ENCODE measurements around the gene TMCC1. TPM values are rescaled to one million over a fixed set of nuclear protein-coding genes. Genes with fewer than 3 reads are reported as not detected.
"Not testable (repeated sequence)": the region's sequence is repeated elsewhere in the genome, so short reads cannot be mapped to it uniquely, and the experiment has no call there.

The TMCC1 gene
- total RNA-seq, 2 donors from 2014 or later, result 41.0 to 51.1 TPM

- no peak for TF ChIP-seq CTCF (conservative IDR thresholded peaks at IDR 0.05)
- Histone ChIP-seq H3K27ac (ENCODE audit: low read depth, low read length) (peak overlapping the region; percentile 79), H3K9me3 (ENCODE audit: control insufficient read depth, low read length) (no peaks in the 10 kb centered on the region), H3K9ac (ENCODE audit: extremely low read depth, low read length, poor library complexity, severe bottlenecking) (no peak overlapping the region), H3K4me3 (ENCODE audit: low read length) (no peak overlapping the region), H3K27me3 (ENCODE audit: control insufficient read depth, insufficient read depth, low read length, poor library complexity, severe bottlenecking) (no peaks in the 10 kb centered on the region), H3K36me3 (ENCODE audit: control insufficient read depth, insufficient read depth, low read length) (no peaks in the 10 kb centered on the region), H3K4me1 (ENCODE audit: control insufficient read depth, insufficient read depth, low read length) (no peaks in the 10 kb centered on the region)
- Mint-ChIP-seq H3K4me3 (no peak overlapping the region), H3K27ac (peak overlapping the region; percentile 41), H3K36me3 (ENCODE audit: low read depth) (no peaks in the 10 kb centered on the region), H3K9me3 (no peaks in the 10 kb centered on the region), H3K27me3 (ENCODE audit: insufficient read depth) (peaks cover 2% of the 10 kb centered on the region), H3K4me1 (peaks cover 11% of the 10 kb centered on the region)
- WGBS, 2 experiments (ENCODE audit: insufficient coverage in 1 of 2, insufficient read length in 1 of 2), result 68 to 82% methylated on average over 9 to 16 of the region's 16 CpGs
- DNase-seq, result no peak
Measured at GRCh38 chr3:129612534-129613366, 280.8 kb downstream of the TMCC1 start.

GRCh38 chr3:129611812-129612533 lies 281.5 kb downstream of the TMCC1 start:
- Histone ChIP-seq H3K9ac (ENCODE audit: extremely low read depth, low read length, poor library complexity, severe bottlenecking) (no peak overlapping the region), H3K36me3 (ENCODE audit: control insufficient read depth, insufficient read depth, low read length) (no peaks in the 10 kb centered on the region), H3K27me3 (ENCODE audit: control insufficient read depth, insufficient read depth, low read length, poor library complexity, severe bottlenecking) (no peaks in the 10 kb centered on the region), H3K4me1 (ENCODE audit: control insufficient read depth, insufficient read depth, low read length) (no peaks in the 10 kb centered on the region), H3K9me3 (ENCODE audit: control insufficient read depth, low read length) (no peaks in the 10 kb centered on the region), H3K27ac (ENCODE audit: low read depth, low read length) (peak overlapping the region; percentile 79), H3K4me3 (ENCODE audit: low read length) (no peak overlapping the region)
- H3K27ac Mint-ChIP-seq, result peak overlapping the region; percentile 52
- H3K9me3 Mint-ChIP-seq, result no peaks in the 10 kb centered on the region
- WGBS, 2 experiments (ENCODE audit: insufficient coverage in 1 of 2, insufficient read length in 1 of 2), result 41 to 65% methylated on average over 14 to 25 of the region's 25 CpGs
- peaks cover 2% of the 10 kb centered on the region for H3K27me3 Mint-ChIP-seq (ENCODE audit: insufficient read depth)
- no peaks in the 10 kb centered on the region for H3K36me3 Mint-ChIP-seq (ENCODE audit: low read depth)
- H3K4me3 Mint-ChIP-seq, result no peak overlapping the region
- TF ChIP-seq CTCF (conservative IDR thresholded peaks at IDR 0.05), result no peak
- peak; percentile 92 for DNase-seq
- H3K4me1 Mint-ChIP-seq, result peaks cover 16% of the 10 kb centered on the region

DNA sequence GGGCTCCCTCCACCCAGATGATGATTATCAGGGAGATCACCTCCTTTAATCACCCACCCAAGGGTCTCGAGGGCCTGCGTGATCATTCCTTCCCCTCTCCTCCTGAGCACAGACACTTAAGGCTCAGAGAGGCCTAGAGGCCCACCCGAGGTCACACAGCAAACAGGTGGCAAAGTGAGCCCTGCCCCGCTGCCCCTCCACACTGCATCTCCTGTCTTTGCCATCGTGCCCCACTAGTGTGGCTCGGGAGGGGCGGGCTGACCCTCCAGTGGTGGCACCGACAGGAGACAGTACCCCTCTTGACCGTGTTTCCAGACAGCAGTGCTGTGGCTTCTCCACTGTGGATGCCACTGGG lies 282.1 kb downstream of the TMCC1 start:
- H3K9me3 Mint-ChIP-seq, result no peaks in the 10 kb centered on the region
- no peaks in the 10 kb centered on the region for H3K4me1 ChIP-seq (ENCODE audit: control insufficient read depth, insufficient read depth, low read length)

GRCh38 chr3:129610794-129611445 lies 282.6 kb downstream of the TMCC1 start:
- H3K4me3 ChIP-seq (ENCODE audit: low read length); H3K4me1 ChIP-seq (ENCODE audit: control insufficient read depth, insufficient read depth, low read length); H3K9me3 ChIP-seq (ENCODE audit: control insufficient read depth, low read length); H3K36me3 ChIP-seq (ENCODE audit: control insufficient read depth, insufficient read depth, low read length); H3K36me3 Mint-ChIP-seq (ENCODE audit: low read depth); DNase-seq; H3K9me3 Mint-ChIP-seq; H3K27ac ChIP-seq (ENCODE audit: low read depth, low read length); H3K4me3 Mint-ChIP-seq; H3K27ac Mint-ChIP-seq; H3K9ac ChIP-seq (ENCODE audit: extremely low read depth, low read length, poor library complexity, severe bottlenecking); H3K27me3 Mint-ChIP-seq (ENCODE audit: insufficient read depth); H3K27me3 ChIP-seq (ENCODE audit: control insufficient read depth, insufficient read depth, low read length, poor library complexity, severe bottlenecking): not testable (repeated sequence)
- WGBS, 2 experiments (ENCODE audit: insufficient coverage in 1 of 2, insufficient read length in 1 of 2), result 90 to 100% methylated on average over 2 to 10 of the region's 11 CpGs
- peaks cover 16% of the 10 kb centered on the region for H3K4me1 Mint-ChIP-seq

More for the DNA sequence above, 282.1 kb downstream of the TMCC1 start:
- 82 to 89% methylated on average over 8 to 9 of the region's 9 CpGs for WGBS, 2 experiments (ENCODE audit: insufficient coverage in 1 of 2, insufficient read length in 1 of 2)
- DNase-seq, result no peak
- Mint-ChIP-seq H3K36me3 (ENCODE audit: low read depth) (no peaks in the 10 kb centered on the region), H3K27me3 (ENCODE audit: insufficient read depth) (peaks cover 2% of the 10 kb centered on the region), H3K4me3 (no peak overlapping the region), H3K4me1 (peaks cover 16% of the 10 kb centered on the region), H3K27ac (peak overlapping the region; percentile 52)
- Histone ChIP-seq H3K9ac (ENCODE audit: extremely low read depth, low read length, poor library complexity, severe bottlenecking) (no peak overlapping the region), H3K36me3 (ENCODE audit: control insufficient read depth, insufficient read depth, low read length) (no peaks in the 10 kb centered on the region), H3K9me3 (ENCODE audit: control insufficient read depth, low read length) (no peaks in the 10 kb centered on the region), H3K4me3 (ENCODE audit: low read length) (no peak overlapping the region), H3K27ac (ENCODE audit: low read depth, low read length) (peak overlapping the region; percentile 79), H3K27me3 (ENCODE audit: control insufficient read depth, insufficient read depth, low read length, poor library complexity, severe bottlenecking) (no peaks in the 10 kb centered on the region)
- no peak for TF ChIP-seq CTCF (conservative IDR thresholded peaks at IDR 0.05)

Measured in endodermal cell (in vitro differentiated cells).